RPMI8226 (cell line): ENCODE data around the gene PSMD4.

Experiments used
- DNase-seq: peaks from one replicate; pipeline ENCODE4 v3.0.0-alpha.2; 2015

PSMD4 gene

DNA sequence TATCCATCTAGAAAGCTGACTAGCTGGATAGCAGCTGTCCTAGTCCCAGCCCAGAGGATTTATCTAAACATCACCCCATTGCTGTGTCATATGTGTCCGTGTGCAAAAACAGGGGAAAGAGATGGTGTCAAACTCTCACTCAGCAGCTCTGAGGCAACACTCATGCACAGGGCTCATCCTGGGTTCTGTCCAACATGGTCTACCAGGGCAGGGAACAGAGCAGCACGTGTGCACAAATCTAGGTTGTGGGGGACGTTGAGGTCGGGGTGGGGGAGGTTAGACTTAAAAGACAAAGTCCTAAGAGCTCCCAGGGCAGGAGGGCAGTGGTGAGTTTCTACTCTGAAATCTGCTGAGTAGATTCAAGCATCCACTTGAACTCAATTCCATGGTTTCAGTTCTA is 56.5 kb downstream of the PSMD4 start:
- DNase-seq, result no peak

DNA sequence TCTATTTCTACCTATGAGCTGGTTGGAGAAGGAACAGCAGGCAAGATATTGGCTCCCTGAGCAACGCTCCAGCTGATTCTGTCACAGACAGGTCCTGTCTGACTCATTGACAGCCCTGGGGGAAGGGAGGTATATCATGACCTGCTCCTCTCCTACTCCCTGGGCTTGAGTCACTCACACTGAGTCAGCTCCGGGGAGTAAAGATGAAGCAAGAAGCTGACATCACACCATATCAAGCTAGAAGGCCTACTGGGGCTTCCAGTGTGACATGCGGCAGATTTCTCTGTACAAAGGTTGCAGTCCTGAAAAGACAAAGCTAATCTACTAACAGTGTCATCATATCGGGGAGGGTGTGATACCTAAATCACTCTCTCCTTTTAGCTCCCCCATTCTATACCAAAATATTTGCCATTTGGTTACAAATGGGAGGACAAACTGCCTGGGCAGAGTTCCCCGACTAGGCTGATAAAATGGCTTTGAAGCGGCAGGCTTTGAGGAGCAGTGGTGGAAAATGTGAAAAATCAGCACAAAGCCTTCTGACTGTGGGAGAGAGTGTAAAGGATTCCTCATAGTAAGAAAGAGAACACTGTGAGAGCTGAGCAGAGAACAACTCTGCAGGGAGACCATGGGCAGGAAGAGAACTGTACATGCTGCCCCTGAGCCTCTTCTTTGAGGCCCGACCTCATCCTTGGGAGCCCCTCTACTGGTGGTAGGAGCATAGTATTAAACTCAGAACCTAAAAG is 57.2 kb downstream of the PSMD4 start:
- no peak for DNase-seq

DNA sequence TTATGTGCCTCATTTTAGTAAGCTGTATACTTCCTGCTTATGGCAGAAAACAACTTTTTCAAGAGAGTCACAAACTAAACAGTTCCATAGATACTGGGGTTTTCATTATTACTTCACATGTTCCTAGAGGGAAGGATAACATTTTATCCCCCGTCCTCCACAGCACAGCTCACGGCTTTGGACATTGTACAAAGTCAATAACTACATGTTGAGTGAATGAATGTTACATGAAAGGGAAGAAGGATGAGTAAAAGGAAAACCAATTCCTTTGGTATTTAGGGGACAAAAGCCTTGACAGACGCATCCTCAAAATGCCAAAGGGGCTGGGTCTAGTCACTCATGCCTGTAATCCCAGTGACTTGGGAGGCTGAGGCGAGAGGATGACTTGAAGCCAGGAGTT is 57.9 kb downstream of the PSMD4 start:
- no peak for DNase-seq

DNA sequence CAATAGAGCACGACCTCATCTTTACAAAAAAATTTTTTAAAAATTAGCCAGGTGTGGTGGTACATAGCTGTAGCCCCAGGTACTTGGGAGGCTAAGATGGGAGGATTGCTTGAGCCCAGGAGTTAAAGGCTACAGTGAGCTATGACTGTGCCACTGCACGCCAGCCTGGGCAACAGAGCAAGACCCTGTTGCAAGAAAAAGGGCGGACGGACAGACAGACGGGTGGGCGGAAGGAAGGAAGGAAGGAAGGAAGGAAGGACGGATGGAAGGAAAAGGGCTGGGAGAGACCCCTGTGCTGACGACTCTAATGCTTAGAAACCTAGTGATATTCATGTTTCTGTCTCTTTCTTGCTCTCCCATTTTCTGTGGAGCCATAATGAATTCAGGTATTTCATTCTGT is 58.3 kb downstream of the PSMD4 start:
- DNase-seq, result no peak

DNA sequence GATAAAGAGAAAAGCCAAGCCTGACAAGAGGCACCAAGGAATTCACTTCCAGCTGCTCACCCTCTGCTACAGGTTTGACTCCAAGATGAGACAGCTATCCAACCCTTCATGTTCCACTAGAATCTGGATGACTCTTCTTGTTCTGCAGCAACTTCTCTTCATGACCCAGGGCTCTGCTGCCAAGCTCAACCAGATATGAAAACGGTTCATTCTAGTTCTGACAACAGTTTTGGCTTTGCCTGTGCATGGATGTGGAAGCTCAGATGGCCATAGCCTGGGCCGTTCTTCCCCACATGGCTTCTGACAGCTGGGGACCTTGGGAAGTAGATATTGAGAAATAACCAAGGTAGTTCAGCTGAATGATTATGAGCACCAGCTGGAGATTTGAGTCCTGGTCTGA is 59.0 kb downstream of the PSMD4 start:
- no peak for DNase-seq

DNA sequence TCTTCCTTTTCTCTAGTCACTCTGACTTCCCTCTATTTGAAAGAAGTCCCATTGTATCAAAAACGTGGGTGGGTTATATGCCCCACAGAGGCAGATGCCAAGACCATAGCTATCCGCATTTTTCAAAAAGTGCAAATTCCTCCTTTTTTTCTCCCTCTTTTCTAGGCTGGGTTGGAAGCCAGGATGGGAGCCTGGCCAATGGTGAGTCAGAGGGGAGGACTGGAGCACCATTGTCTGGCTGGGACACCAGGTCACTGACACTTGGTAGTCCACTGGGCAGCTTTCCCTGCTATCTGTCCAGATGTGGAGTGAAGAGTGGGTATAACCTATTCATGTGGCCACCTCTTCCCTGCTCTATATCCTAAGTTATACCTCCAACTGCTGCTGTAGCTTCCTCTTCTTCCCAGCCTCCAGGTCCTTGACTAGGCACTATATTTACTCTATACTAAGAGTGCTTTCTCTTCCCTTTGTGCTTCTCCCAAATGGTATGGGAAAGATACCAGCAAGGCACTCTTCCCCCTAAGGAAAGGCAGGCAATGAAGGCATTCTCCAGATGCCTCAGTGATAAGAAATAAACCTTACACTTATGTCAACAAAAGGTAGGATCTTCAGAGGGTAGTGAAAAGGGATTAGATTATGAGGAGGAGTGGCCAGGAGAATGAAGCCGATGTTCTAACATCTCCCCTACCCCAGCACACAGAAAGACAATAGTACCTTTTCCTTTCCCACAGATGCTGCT is 59.8 kb downstream of the PSMD4 start:
- DNase-seq, result no peak

DNA sequence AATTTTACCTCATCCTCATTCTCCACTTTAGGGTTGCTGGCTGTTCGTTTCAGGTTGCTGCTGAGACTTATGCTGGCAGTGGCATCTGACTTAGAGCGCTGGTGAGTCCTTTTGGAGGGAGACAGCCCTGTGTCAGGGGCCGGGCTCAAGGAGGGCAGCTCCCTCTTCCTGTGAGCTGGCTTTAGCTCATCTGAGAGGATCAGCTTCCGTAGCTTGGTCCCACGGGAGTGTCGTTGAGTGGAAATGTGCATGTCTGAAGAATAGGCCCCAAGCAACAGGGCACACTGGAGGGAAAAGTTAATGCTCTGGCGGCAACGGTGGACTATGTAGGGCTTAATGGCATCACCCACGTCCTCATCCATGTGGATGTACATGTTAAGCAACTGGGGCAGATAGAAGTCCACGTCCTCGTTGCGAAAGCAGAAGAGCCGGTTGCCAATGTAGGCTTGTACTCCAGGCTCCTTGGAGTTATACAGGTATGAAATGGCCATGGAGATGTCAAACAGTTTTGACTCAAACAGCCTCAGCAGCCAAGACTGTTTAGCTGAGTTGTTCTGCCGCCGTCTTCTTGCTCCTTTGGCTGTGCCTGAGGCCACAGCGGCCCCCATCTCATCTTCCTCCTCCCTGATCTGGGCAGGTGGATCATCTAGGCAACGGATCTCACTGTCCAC is 61.2 kb downstream of the PSMD4 start:
- no peak for DNase-seq
